Subcutaneous abdominal adipose tissue (tissue), 5 donors: ENCODE measurements around the gene HDAC7.
"Not testable (repeated sequence)": the region's sequence is repeated elsewhere in the genome, so short reads cannot be mapped to it uniquely, and the experiment has no call there.

Experiments
- H3K27ac ChIP-seq: one replicate; pipeline ENCODE4 v1.7.0; 2013; ENCODE audit warnings: low read depth, mild to moderate bottlenecking, inconsistent platforms, low read length, moderate library complexity
- H3K27me3 ChIP-seq, 5 donors: one replicate each; pipeline ENCODE4 v1.7.0; 2013; ENCODE audit warnings: low read length in 5 of 5, inconsistent platforms in 1 of 5; ENCODE audit not compliant: control insufficient read depth in 5 of 5, insufficient read depth in 4 of 5
- H3K36me3 ChIP-seq, 5 donors: one replicate each; pipeline ENCODE4 v1.7.0; 2013; ENCODE audit warnings: low read length in 5 of 5; ENCODE audit not compliant: control insufficient read depth in 5 of 5, insufficient read depth in 5 of 5
- H3K4me1 ChIP-seq, 5 donors: one replicate each; pipeline ENCODE4 v1.7.0; 2013; ENCODE audit warnings: low read length in 5 of 5, mild to moderate bottlenecking in 3 of 5, moderate library complexity in 1 of 5; ENCODE audit not compliant: control insufficient read depth in 5 of 5, insufficient read depth in 5 of 5
- H3K4me3 ChIP-seq, 5 donors: one replicate each; pipeline ENCODE4 v1.7.0; 2013; ENCODE audit warnings: low read length in 5 of 5, low read depth in 1 of 5
- H3K9ac ChIP-seq, 5 donors: one replicate each; pipeline ENCODE4 v1.7.0; 2013; ENCODE audit warnings: low read length in 5 of 5, mild to moderate bottlenecking in 4 of 5, moderate library complexity in 3 of 5
- H3K9me3 ChIP-seq, 5 donors: one replicate each; pipeline ENCODE4 v1.7.0; 2013; ENCODE audit warnings: low read length in 5 of 5; ENCODE audit not compliant: control insufficient read depth in 5 of 5
- donor health status: healthy.
- donor health status: healthy.
- donor health status: healthy.
- donor health status: healthy.
- donor health status: healthy.

HDAC7 gene

GRCh38 chr12:47814539-47815170 lies 5.0 kb downstream of the HDAC7 start:
- peak overlapping the region in 4 of 5 donors; percentile 42 to 74 (median 66) for H3K9ac ChIP-seq
- H3K27me3 ChIP-seq = no peaks in the 10 kb centered on the region
- peak overlapping the region in 4 of 5 donors; percentile 60 to 70 (median 62) for H3K4me3 ChIP-seq
- H3K4me1 ChIP-seq = peaks cover 29 to 90% (median 85%) of the 10 kb centered on the region in 5 donors
- peak overlapping the region; percentile 95 for H3K27ac ChIP-seq
- H3K36me3 ChIP-seq = peaks cover 0 to 8% (median 5%) of the 10 kb centered on the region in 5 donors
- H3K9me3 ChIP-seq = no peaks in the 10 kb centered on the region

- H3K27me3 ChIP-seq = no peaks in the 10 kb centered on the region
- H3K4me1 ChIP-seq = peaks cover 30 to 94% (median 86%) of the 10 kb centered on the region in 5 donors
- peak overlapping the region; percentile 59 to 70 (median 61) for H3K4me3 ChIP-seq
- H3K27ac ChIP-seq = peak overlapping the region; percentile 95
- no peaks in the 10 kb centered on the region for H3K9me3 ChIP-seq
- H3K36me3 ChIP-seq = peaks cover 0 to 8% (median 5%) of the 10 kb centered on the region in 5 donors
- peak overlapping the region; percentile 42 to 74 (median 66) for H3K9ac ChIP-seq
These were observed 6.0 kb downstream of the HDAC7 start for GRCh38 chr12:47813511-47814196.

GRCh38 chr12:47812797-47813510 lies 6.7 kb downstream of the HDAC7 start:
- no peaks in the 10 kb centered on the region for H3K27me3 ChIP-seq
- peak overlapping the region; percentile 95 for H3K27ac ChIP-seq
- peaks cover 33 to 94% (median 86%) of the 10 kb centered on the region in 5 donors for H3K4me1 ChIP-seq
- no peaks in the 10 kb centered on the region for H3K9me3 ChIP-seq
- H3K36me3 ChIP-seq = peaks cover 0 to 8% (median 5%) of the 10 kb centered on the region in 5 donors
- peak overlapping the region; percentile 51 to 84 (median 79) for H3K9ac ChIP-seq
- peak overlapping the region; percentile 59 to 70 (median 61) for H3K4me3 ChIP-seq

GRCh38 chr12:47811581-47812484 lies 7.9 kb downstream of the HDAC7 start:
- Histone ChIP-seq H3K36me3 (peaks cover 0 to 8% (median 5%) of the 10 kb centered on the region in 5 donors), H3K4me1 (peaks cover 37 to 94% (median 86%) of the 10 kb centered on the region in 5 donors), H3K9ac (peak overlapping the region; percentile 51 to 84 (median 79)), H3K4me3 (peak overlapping the region in 4 of 5 donors; percentile 13 to 62 (median 54)), H3K27ac (peak overlapping the region; percentile 95), H3K9me3 (no peaks in the 10 kb centered on the region), H3K27me3 (no peaks in the 10 kb centered on the region)

GRCh38 chr12:47811072-47811396 lies 8.7 kb downstream of the HDAC7 start:
- peaks cover 0 to 8% (median 5%) of the 10 kb centered on the region in 5 donors for H3K36me3 ChIP-seq
- no peak overlapping the region for H3K4me3 ChIP-seq
- H3K9ac ChIP-seq = peak overlapping the region; percentile 0 to 84 (median 32)
- no peaks in the 10 kb centered on the region for H3K27me3 ChIP-seq
- peaks cover 37 to 94% (median 88%) of the 10 kb centered on the region in 5 donors for H3K4me1 ChIP-seq
- H3K9me3 ChIP-seq = no peaks in the 10 kb centered on the region
- H3K27ac ChIP-seq = peak overlapping the region; percentile 95

- not testable (repeated sequence) for H3K9ac ChIP-seq, H3K36me3 ChIP-seq, H3K4me3 ChIP-seq, H3K27me3 ChIP-seq, H3K9me3 ChIP-seq
- peak overlapping the region; percentile 95 for H3K27ac ChIP-seq
- H3K4me1 ChIP-seq = peaks cover 37 to 95% (median 88%) of the 10 kb centered on the region in 5 donors
These were observed 10.2 kb downstream of the HDAC7 start for GRCh38 chr12:47809518-47809917.

GRCh38 chr12:47808574-47809365 lies 10.9 kb downstream of the HDAC7 start:
- Histone ChIP-seq H3K27ac (peak overlapping the region; percentile 78), H3K4me1 (peaks cover 35 to 95% (median 88%) of the 10 kb centered on the region in 5 donors), H3K4me3 (peak overlapping the region in 3 of 5 donors; percentile 29 to 37 (median 31)), H3K9me3 (no peaks in the 10 kb centered on the region), H3K27me3 (no peaks in the 10 kb centered on the region), H3K9ac (peak overlapping the region in 3 of 5 donors; percentile 13 to 48 (median 39)), H3K36me3 (peaks cover 0 to 7% (median 0%) of the 10 kb centered on the region in 5 donors)

- H3K27me3 ChIP-seq = no peaks in the 10 kb centered on the region
- peak overlapping the region in 2 of 5 donors; percentile 39 to 48 for H3K9ac ChIP-seq
- H3K4me1 ChIP-seq = peaks cover 34 to 95% (median 88%) of the 10 kb centered on the region in 5 donors
- peak overlapping the region in 3 of 5 donors; percentile 29 to 37 (median 31) for H3K4me3 ChIP-seq
- H3K27ac ChIP-seq = peak overlapping the region; percentile 78
- H3K9me3 ChIP-seq = no peaks in the 10 kb centered on the region
- peaks cover 0 to 10% (median 0%) of the 10 kb centered on the region in 5 donors for H3K36me3 ChIP-seq
These were observed 11.7 kb downstream of the HDAC7 start for GRCh38 chr12:47808050-47808449.
